K562 (cell line): Measurements from ENCODE around the gene OCRL.

Source experiments
- CEBPB ChIP-seq: fragments of 450-650 bp; IDR thresholded peaks from 2 replicates; pipeline ENCODE4 v1.6.1; 2016; ENCODE audit warnings: missing genetic modification characterization, missing compliant biosample characterization
- CHD2 ChIP-seq: IDR thresholded peaks from 2 replicates; pipeline ENCODE4 v1.6.1; 2011; ENCODE audit warnings: low read depth, low read length
- CTCF ChIP-seq, 3 experiments: IDR thresholded peaks in 2 of 3; conservative IDR thresholded peaks in 1 of 3; 2 replicates each; pipeline ENCODE4 v1.5.1; 2011 to 2012; ENCODE audit warnings: low read length in 3 of 3, mild to moderate bottlenecking in 3 of 3, control low read depth in 2 of 3, improper control_type of control experiment in 1 of 3, inconsistent platforms in 1 of 3, low read depth in 1 of 3, mixed read lengths in 1 of 3, moderate library complexity in 1 of 3; ENCODE audit not compliant: insufficient read depth in 2 of 3
- ERF ChIP-seq: fragments of 450-650 bp; formaldehyde crosslinking; IDR thresholded peaks from 2 replicates; pipeline ENCODE4 v1.4.0; 2020; ENCODE audit warnings: mild to moderate bottlenecking, mixed read lengths
- FOSL1 ChIP-seq: fragments of 200-800 bp; sonication (Bioruptor generic); conservative IDR thresholded peaks from 2 replicates; pipeline ENCODE4 v1.6.1; 2016; ENCODE audit warnings: missing genetic modification characterization, missing compliant biosample characterization
- HCFC1 ChIP-seq: IDR thresholded peaks from 2 replicates; pipeline ENCODE4 v1.6.1; 2012; ENCODE audit warnings: low read depth, low read length, improper control_type of control experiment
- MYC ChIP-seq, 2 experiments: fragments of 250-450 bp in 1 of 2; sonication (Bioruptor Pico) in 1 of 2; IDR thresholded peaks; 2 replicates each; pipeline versions ENCODE4 v1.5.1 to v1.6.1; 2012 to 2021; ENCODE audit warnings: low read depth in 2 of 2, borderline replicate concordance in 1 of 2, improper control_type of control experiment in 1 of 2, low read length in 1 of 2, mild to moderate bottlenecking in 1 of 2, moderate library complexity in 1 of 2
- NFIC ChIP-seq: fragments of 450-650 bp; IDR thresholded peaks from 2 replicates; pipeline ENCODE4 v1.6.1; 2017; ENCODE audit warnings: mild to moderate bottlenecking, inconsistent platforms
- POLR2A ChIP-seq: fragments of 450-650 bp; conservative IDR thresholded peaks from 2 replicates; pipeline ENCODE4 v1.6.1; 2016
- REST ChIP-seq, 2 experiments: fragments of 450-650 bp; formaldehyde crosslinking in 1 of 2; IDR thresholded peaks; 2 replicates each; pipeline versions ENCODE4 v1.4.0 to v1.6.1; 2014 to 2020; ENCODE audit warnings: mild to moderate bottlenecking in 2 of 2, borderline replicate concordance in 1 of 2, low read depth in 1 of 2
- TAF9B ChIP-seq: fragments of 450-650 bp; IDR thresholded peaks from 2 replicates; pipeline ENCODE4 v1.6.1; 2018; ENCODE audit warnings: mild to moderate bottlenecking; ENCODE audit not compliant: partially characterized antibody
- ZBTB7A ChIP-seq: IDR thresholded peaks from 2 replicates; pipeline ENCODE4 v1.6.1; 2011; ENCODE audit warnings: low read depth, mild to moderate bottlenecking, low read length, moderate library complexity, borderline replicate concordance; ENCODE audit not compliant: control insufficient read depth
- ZNF217 ChIP-seq: sonication (generic); formaldehyde crosslinking; IDR thresholded peaks from 2 replicates; pipeline ENCODE4 v1.8.0; 2022; ENCODE audit warnings: mild to moderate bottlenecking, missing genetic modification reagents
- ZNF384 ChIP-seq: IDR thresholded peaks from 2 replicates; pipeline ENCODE4 v1.6.1; 2012; ENCODE audit warnings: low read depth, low read length, improper control_type of control experiment

- TF ChIP-seq ZBTB7A (no peak), CEBPB (no peak), HCFC1 (no peak), POLR2A (no peak), TAF9B (no peak), MYC (IDR thresholded peaks at IDR 0.05; ENCODE audit: low read depth, low read length) (no peak), MYC (CRISPR knock-in tag; IDR thresholded peaks at IDR 0.05; ENCODE audit: borderline replicate concordance, low read depth) (no peak), CTCF (IDR thresholded peaks at IDR 0.05 in 2 of 3, conservative IDR thresholded peaks at IDR 0.05 in 1 of 3; ENCODE audit: insufficient read depth in 2 of 3, low read depth in 1 of 3, low read length in 3 of 3) (no peak), CHD2 (no peak), FOSL1 (tag) (no peak), ZNF217 (no peak), REST (IDR thresholded peaks at IDR 0.05; ENCODE audit: borderline replicate concordance) (no peak), REST (CRISPR knock-in tag; IDR thresholded peaks at IDR 0.05; ENCODE audit: low read depth) (no peak), ZNF384 (no peak), ERF (no peak), NFIC (no peak)
Measured at GRCh38 chrX:129641469-129641868, 101.4 kb downstream of the OCRL start.
